ENCODE measurements around the gene BRME1. TPM values are rescaled to one million over a fixed set of nuclear protein-coding genes. Genes with fewer than 3 reads are reported as not detected.
"Not testable (repeated sequence)": the region's sequence is repeated elsewhere in the genome, so short reads cannot be mapped to it uniquely, and the experiment has no call there.

BRME1 gene
- total RNA-seq, 1 donor from 2014 or later, result 0.51 TPM

GRCh38 chr19:13865571-13866462, 40.1 kb downstream of the BRME1 start:
- peak; percentile 38 for DNase-seq

GRCh38 chr19:13864667-13865570, 41.0 kb downstream of the BRME1 start:
- no peak for DNase-seq

- DNase-seq, result no peak
Observed at GRCh38 chr19:13864046-13864666, 41.8 kb downstream of the BRME1 start.

- peak; percentile 95 for DNase-seq
Observed at GRCh38 chr19:13861714-13862531, 44.0 kb downstream of the BRME1 start.

DNA sequence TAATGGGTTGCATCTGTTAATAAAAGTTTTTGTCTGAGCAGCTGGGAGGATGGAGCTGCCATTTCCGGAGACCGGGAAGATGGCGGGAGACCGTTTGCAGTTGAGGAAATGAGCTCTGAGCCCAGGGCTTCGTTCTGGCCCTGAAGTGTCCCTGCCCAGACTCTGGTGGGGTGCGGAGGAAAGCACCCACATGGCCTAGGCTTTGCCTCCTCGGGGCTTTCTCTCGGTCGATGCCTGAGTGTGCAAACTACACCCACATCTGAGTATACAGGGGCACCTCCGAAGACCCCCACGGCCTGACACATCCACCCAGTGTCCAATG, 44.6 kb downstream of the BRME1 start:
- DNase-seq, result peak; percentile 49

- no peak for DNase-seq
Observed at GRCh38 chr19:13860679-13861391, 45.1 kb downstream of the BRME1 start.

GRCh38 chr19:13859361-13859880, 46.5 kb downstream of the BRME1 start:
- peak; percentile 78 for DNase-seq

DNA sequence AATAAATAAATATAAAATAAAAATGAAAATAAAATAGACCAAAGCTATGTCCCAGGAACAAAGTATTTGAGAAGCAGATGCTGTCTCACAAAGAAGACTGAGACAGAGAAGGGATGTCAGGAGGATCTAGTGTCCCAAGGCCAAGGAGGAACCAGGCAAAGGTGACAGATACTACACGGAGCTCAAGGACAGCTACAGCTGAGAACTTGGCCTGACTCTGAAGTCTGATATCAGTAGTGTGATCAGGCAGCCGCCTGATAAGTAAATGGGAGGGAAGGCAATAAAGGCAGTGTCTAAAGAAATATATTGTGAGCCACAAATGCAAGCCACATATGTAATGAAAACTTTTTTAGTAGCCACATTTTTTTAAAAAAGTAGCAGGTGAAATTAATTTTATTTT, 49.4 kb downstream of the BRME1 start:
- no peak for DNase-seq

DNA sequence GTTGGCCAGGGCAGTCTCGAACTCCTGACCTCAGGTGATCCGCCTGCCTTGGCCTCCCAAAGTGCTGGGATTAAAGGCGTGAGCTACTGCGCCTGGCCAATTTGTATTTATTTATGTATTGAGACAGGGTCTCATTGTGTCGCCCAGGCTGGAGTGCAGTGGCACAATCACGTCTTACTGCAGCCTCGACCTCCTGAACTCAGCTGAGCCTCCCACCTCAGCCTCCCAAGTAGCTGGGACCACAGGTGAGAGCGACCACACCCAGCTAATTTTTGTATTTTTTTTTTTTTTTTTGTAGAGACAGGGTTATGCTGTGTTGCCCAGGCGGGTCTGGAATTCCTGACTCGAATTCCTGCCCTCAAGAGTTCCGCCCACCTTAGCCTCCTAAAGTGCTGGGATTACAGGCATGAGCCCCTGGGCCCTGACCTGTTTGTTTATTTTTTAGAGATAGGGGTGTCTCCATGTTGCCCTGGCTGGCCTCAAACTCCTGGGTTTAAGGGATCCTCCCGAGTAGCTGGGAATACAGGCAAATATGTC, 53.7 kb downstream of the BRME1 start:
- not testable (repeated sequence) for DNase-seq

DNA sequence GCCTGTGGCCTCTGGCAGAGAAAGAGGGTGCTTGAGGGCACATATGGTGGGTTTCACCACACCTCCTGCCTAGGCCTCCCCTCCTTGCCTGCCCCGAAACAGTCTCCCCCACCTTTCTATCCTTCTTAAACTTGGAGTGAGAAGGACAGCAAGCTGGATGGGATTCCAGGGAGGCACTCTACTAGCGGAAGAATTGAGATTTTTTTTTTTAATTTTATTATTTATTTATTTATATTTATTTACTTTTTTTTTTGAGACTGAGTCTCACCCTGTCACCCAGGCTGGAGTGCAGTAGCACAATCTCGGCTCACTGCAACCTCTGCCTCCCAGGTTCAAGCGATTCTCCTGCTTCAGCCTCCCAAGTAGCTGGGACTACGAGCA, 54.2 kb downstream of the BRME1 start:
- DNase-seq, result not testable (repeated sequence)

GRCh38 chr19:13850910-13851733, 54.8 kb downstream of the BRME1 start:
- peak; percentile 95 for DNase-seq

- DNase-seq, result peak; percentile 89
Observed at GRCh38 chr19:13849991-13850909, 55.7 kb downstream of the BRME1 start.

GRCh38 chr19:13848798-13849676, 56.9 kb downstream of the BRME1 start:
- DNase-seq, result peak; percentile 17

DNA sequence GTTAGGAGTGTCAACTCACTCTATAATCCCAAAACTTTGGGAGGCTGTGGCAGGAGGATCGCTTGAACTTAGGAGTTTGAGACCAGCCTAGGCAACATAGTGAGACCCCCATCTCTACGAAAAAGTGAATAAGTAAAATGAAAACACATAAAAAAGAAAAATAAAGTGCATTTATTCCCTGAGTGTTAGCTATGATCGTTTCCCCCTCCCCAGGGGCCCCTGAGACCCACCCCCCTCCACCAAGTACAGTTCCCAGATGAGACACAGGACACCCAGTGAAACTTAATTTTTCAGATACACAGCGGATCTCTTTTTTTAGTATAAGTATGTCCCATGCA, 57.6 kb downstream of the BRME1 start:
- DNase-seq, result no peak

DNA sequence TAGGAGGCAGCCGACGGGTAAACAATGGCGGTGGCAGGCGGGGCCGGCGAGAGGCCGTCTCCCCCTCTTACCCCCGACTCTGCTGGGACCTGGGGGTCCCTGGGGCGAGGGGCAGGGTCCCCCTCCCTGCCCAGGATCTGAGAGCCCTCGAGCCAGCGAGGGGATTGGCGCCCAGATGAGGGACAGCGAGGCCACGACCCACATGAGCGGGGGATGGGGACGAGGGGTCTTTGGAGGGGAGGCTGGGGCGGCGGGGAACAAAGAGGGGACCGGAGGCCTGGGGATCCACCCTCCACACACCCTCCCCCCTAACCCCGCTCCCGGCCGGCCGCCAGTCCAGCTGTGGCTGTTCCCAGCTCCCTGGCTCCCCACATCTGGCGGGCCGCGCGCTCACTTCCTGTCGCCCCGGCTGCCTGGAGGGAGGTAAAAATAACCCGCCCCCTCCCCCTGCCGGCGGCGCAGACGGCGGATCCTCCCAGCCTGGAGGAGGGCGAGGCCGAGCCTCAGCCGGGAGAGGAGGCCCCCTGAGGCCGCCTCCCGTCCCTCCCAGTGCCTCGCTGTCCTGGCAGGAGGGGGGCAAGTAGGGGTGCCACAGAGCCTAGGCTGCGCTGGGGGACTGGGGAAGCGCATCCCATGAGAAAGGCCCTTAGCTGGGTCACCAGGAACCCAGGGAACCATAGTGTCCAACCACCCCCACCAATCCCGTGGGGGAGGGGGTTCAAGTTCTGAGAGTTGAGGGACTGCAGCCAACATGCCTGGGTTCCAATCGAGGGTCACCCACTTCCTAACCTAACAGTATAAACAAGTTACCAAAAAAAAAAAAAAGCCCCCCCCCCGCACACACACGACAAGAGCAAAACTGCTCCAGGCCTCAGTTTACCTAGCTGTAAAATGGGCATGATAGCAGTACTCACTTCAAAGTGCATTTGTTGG, 58.2 kb downstream of the BRME1 start:
- peak; percentile 92 for DNase-seq

GRCh38 chr19:13846557-13847406, 59.1 kb downstream of the BRME1 start:
- DNase-seq, result peak; percentile 95
